Skeletal muscle tissue (tissue), 4 donors: ENCODE data around the gene WDR12. TPM values are rescaled to one million over a fixed set of nuclear protein-coding genes. Genes with fewer than 3 reads are reported as not detected.
"Not testable (repeated sequence)": the region's sequence is repeated elsewhere in the genome, so short reads cannot be mapped to it uniquely, and the experiment has no call there.

Source experiments
- H3K27ac ChIP-seq: one replicate; pipeline ENCODE4 v1.7.0; 2013; ENCODE audit warnings: mild to moderate bottlenecking, low read depth, low read length, inconsistent platforms
- H3K27me3 ChIP-seq, 3 donors: one replicate each; pipeline ENCODE4 v1.7.0; 2013; ENCODE audit warnings: low read length in 3 of 3; ENCODE audit not compliant: control insufficient read depth in 3 of 3, insufficient read depth in 3 of 3
- H3K36me3 ChIP-seq, 3 donors: one replicate each; pipeline ENCODE4 v1.7.0; 2013; ENCODE audit warnings: low read length in 3 of 3; ENCODE audit not compliant: control insufficient read depth in 3 of 3, insufficient read depth in 3 of 3
- H3K4me1 ChIP-seq, 3 donors: one replicate each; pipeline ENCODE4 v1.7.0; 2013; ENCODE audit warnings: low read length in 3 of 3, mild to moderate bottlenecking in 3 of 3; ENCODE audit not compliant: control insufficient read depth in 3 of 3, insufficient read depth in 3 of 3
- H3K4me3 ChIP-seq, 3 donors: one replicate each; pipeline ENCODE4 v1.7.0; 2013; ENCODE audit warnings: low read length in 3 of 3
- H3K9ac ChIP-seq, 3 donors: one replicate each; pipeline ENCODE4 v1.7.0; 2013; ENCODE audit warnings: low read length in 3 of 3, mild to moderate bottlenecking in 3 of 3, moderate library complexity in 2 of 3, low read depth in 1 of 3
- H3K9me3 ChIP-seq, 3 donors: one replicate each; pipeline ENCODE4 v1.7.0; 2013; ENCODE audit warnings: low read length in 3 of 3; ENCODE audit not compliant: control insufficient read depth in 3 of 3
- total RNA-seq: library from RNA; depleted of rRNA; stranded (reverse); fragments of >200 nt; gene quantifications from one replicate; pipeline ENCODE4 v1.2.3, GENCODE V29; 2014
- donor health status: Osteomylitis.

The WDR12 gene
- total RNA-seq, 1 donor from 2014 or later = 32.9 TPM

DNA sequence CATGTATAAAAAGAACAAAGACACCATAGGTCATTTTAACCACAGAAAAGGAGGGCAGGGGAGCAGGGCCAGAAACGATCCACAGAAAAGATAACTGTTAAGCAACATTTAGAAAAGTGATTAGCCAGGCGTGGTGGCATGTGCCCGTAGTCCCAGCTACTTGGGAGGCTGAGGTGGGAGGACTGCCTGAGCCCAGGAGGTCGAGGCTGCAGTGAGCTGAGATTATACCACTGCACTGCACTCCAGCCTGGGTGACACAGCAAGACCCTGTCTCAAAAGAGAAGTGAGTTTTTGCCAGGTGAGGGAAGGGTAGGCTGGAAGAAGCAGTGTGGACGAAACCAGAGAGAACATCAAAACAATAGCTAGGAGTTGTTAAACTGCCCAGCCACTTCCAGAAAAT, 3.3 kb downstream of the WDR12 start:
- Histone ChIP-seq H3K4me1 (peaks cover 7 to 15% (median 9%) of the 10 kb centered on the region in 3 donors), H3K9ac (no peak overlapping the region), H3K27me3 (no peaks in the 10 kb centered on the region), H3K9me3 (no peaks in the 10 kb centered on the region), H3K36me3 (peaks cover 0 to 2% (median 0%) of the 10 kb centered on the region in 3 donors), H3K4me3 (no peak overlapping the region), H3K27ac (no peak overlapping the region)

DNA sequence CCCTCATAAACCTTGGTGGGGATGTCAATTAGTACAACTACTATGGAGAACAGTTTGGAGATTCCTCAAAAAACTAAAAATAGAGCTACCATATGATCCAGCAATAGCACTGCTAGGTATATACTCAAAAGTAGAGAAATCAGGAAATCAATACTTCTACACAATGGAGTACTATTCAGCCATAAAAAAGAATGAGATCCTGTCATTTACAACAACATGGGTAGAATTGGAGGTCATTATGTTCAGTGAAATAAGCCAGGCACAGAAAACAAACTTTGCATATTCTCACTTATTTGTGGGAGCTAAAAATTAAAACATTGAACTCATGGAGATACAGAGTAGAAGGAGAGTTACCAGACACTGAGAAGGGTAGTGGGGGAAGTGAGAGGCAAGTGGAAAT, 6.0 kb downstream of the WDR12 start:
- H3K9ac ChIP-seq, H3K4me1 ChIP-seq, H3K9me3 ChIP-seq, H3K36me3 ChIP-seq, H3K27me3 ChIP-seq, H3K4me3 ChIP-seq, H3K27ac ChIP-seq: not testable (repeated sequence)

DNA sequence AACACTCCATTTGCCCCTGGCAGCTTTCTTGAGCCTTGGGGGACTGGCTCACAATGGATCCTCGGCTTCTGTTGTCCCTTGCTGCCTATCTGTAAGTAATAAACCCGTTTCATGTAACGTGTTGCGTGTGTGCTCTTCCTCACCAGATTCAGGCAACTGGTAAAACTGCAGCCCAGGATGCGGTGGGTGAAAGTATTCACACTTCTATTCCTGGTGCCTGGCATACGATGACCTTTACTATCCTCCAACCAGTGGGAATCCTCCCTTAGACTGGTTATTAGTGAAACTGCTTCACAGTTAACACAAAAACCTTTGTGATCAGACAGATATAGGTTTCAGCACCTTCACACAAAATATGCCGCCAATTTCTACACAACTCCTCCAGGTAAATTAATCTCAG, 26.3 kb downstream of the WDR12 start:
- Histone ChIP-seq H3K36me3 (peaks cover 9 to 32% (median 31%) of the 10 kb centered on the region in 3 donors), H3K4me3 (peak overlapping the region in 1 of 3 donors; percentile 2), H3K27ac (peak overlapping the region; percentile 76), H3K27me3 (no peaks in the 10 kb centered on the region), H3K9me3 (no peaks in the 10 kb centered on the region), H3K9ac (peak overlapping the region; percentile 13 to 63 (median 23)), H3K4me1 (peaks cover 4 to 6% (median 6%) of the 10 kb centered on the region in 3 donors)

DNA sequence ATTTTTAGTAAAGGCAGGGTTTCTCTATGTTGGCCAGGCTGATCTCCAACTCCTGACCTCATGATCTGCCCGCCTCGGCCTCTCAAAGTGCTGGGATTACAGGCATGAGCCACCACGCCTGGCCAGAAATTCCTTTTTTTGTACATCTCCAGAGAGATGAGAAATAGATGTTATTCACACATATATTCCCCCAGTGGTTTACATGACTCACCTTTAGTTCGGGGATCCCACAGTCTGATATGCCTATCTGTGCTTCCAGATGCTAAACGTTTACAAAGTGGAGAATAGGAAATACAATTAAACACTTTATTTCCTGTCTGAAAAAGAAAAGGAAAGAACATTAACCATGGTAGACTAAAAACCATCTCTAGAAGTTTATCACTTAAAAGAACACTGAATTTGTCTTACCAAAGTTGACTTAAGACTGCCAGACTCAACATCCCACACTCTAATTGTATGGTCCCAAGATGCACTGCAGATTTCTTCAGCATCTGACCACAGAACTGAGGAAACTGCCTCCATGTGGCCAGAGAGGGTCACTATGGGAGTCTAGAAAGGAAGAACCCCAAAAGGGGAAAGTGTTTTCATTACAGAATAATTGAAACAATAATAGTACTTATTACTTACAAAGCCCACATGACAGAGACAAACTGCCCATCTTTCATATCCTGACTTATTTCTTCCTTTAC, 27.3 kb downstream of the WDR12 start:
- H3K4me1 ChIP-seq = peaks cover 4 to 6% (median 6%) of the 10 kb centered on the region in 3 donors
- H3K36me3 ChIP-seq = peaks cover 5 to 25% (median 23%) of the 10 kb centered on the region in 3 donors
- no peaks in the 10 kb centered on the region for H3K9me3 ChIP-seq
- no peaks in the 10 kb centered on the region for H3K27me3 ChIP-seq
- H3K9ac ChIP-seq = no peak overlapping the region
- H3K4me3 ChIP-seq = no peak overlapping the region
- H3K27ac ChIP-seq = no peak overlapping the region

DNA sequence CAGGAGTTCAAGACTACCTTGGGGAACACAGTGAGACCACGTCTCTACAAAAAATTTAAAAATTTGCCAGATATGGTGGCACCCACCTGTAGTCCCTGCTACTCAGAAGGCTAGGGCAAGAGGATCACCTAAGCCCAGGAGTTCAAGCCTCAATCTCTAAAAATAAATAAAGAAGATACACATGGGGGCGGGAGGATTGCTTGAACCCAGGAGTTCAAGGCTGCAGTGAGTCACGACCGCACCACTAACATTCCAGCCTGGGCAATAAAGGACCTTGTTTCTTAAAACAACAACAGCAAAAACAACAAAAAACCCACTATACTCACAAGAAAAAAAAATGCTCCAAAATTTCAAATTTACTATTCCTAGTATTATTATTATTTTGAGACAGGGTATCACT, 29.9 kb downstream of the WDR12 start:
- Histone ChIP-seq H3K36me3 (peaks cover 5 to 25% (median 23%) of the 10 kb centered on the region in 3 donors), H3K9me3 (no peaks in the 10 kb centered on the region), H3K27ac (no peak overlapping the region), H3K9ac (no peak overlapping the region), H3K4me1 (peaks cover 4 to 6% (median 6%) of the 10 kb centered on the region in 3 donors), H3K27me3 (no peaks in the 10 kb centered on the region), H3K4me3 (no peak overlapping the region)

DNA sequence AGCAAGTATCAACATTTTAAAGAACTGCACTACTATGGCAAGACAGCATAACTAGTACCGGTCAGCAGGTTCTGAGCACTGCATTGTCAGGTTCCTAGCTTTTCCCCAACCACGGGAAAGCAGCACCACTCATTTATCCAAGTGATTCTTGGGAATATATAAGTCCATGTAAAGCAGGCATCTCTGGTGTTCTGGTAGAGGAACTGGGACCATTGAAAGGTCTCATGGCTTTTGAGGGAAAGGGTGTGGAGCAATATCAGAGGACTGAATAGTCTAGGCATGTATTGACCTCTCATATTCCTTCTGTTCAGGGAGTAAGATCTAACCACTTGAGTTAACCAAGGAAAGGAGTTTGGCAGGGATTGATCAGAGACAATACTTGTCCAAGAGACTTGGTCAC, 33.8 kb downstream of the WDR12 start:
- H3K4me3 ChIP-seq = no peak overlapping the region
- H3K9me3 ChIP-seq = no peaks in the 10 kb centered on the region
- no peak overlapping the region for H3K27ac ChIP-seq
- no peaks in the 10 kb centered on the region for H3K27me3 ChIP-seq
- H3K9ac ChIP-seq = no peak overlapping the region
- H3K36me3 ChIP-seq = peaks cover 0 to 12% (median 6%) of the 10 kb centered on the region in 3 donors
- H3K4me1 ChIP-seq = no peaks in the 10 kb centered on the region

DNA sequence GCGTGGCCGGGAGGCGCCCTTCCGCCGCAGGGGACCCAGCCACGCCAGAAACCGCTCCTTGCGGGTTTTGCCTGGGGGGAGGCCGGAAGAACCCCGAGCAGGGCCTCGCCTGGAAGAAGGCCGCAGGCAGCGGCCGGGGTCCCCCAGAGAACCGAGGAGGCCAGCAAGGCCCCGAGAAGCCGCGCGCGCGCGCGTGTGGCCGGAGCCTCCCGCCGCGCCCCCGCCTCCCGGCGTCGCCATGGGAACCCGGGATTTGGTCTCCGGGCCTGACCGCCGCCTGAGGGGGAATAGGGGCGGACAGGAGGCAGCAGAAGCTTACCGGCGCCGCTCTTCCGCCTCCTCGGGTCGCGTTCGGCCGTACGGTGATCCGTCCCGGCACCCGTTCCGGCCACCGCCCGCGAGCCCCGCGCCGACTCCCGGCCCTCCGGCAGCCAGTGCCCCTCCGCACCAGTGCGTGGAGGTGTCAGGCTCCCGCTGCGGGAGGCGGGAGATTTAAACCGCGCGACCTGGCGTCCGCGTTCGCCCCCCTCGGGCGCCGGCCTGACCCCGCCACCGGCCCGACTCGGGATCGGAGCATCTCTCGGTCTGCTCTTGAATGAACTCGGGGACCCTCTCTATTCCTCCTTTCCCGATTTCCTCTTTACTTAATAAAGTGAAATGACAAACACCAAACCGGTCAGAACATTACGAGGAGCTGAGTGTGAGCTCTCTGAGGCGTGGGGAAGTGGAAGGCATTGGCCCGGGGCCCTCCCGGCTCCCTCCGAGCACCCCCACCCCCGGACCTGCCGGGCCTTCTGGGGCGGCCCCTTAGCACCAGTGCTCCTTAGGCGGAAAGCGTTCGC, 40.0 kb downstream of the WDR12 start, which contains the start of gene ICA1L:
ICA1L (minus strand) TSS at position 467 of the 842 bp plus-strand sequence. CDS start 42,757 bp downstream, outside the sequence.
- Histone ChIP-seq H3K9ac (peak within 1 kb of the TSS; percentile 73 to 86 (median 82)), H3K9me3 (no peaks in the 10 kb centered on the region), H3K4me3 (peak within 1 kb of the TSS; percentile 79 to 89 (median 86)), H3K27ac (peak within 1 kb of the TSS; percentile 81), H3K27me3 (no peaks in the 10 kb centered on the region), H3K36me3 (peaks cover 0 to 2% (median 0%) of the 10 kb centered on the region in 3 donors), H3K4me1 (peaks cover 4 to 7% (median 6%) of the 10 kb centered on the region in 3 donors)

DNA sequence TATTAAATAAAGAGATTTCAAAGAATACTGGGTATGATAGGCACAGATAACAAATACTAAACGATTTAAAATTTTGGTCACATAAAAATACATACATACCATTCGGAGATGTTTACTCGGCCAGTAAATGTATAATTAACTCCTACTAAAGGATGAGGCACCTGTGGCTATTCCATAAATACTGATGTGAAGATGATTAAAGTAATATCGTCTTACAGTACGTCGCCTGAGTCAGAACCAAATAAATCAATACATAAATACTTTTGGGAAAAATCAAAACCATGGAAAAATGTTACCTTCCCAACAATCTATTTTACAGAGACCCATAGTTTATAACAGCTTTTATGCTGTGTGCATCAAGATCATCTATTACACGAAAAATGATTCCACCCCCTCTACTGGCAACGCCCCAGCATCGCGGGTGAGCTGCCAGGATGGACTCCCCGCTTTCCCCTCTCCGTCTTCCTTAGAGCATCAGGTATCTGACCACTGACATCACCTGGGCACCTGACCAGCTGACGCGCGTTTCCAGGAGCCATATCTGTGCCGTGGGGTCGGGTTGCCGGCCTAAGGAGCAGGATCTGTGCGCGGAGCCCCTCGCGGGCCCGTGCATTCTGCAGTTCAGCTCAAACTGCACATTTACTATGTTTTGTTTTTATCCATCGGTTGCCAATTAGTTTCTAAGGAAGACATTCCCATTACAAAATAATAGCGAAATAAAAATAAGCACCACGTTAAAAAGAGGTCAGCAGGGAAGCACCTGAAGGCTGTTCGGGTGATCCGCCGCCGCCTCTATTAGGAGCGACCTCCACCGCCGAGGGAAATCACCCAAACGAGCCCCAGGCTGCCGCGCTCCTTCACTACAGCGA, 40.8 kb downstream of the WDR12 start:
- Histone ChIP-seq H3K4me3 (peak overlapping the region; percentile 79 to 89 (median 86)), H3K36me3 (no peaks in the 10 kb centered on the region), H3K9ac (peak overlapping the region; percentile 73 to 86 (median 82)), H3K9me3 (no peaks in the 10 kb centered on the region), H3K27ac (peak overlapping the region; percentile 81), H3K4me1 (peaks cover 4 to 7% (median 6%) of the 10 kb centered on the region in 3 donors), H3K27me3 (no peaks in the 10 kb centered on the region)

DNA sequence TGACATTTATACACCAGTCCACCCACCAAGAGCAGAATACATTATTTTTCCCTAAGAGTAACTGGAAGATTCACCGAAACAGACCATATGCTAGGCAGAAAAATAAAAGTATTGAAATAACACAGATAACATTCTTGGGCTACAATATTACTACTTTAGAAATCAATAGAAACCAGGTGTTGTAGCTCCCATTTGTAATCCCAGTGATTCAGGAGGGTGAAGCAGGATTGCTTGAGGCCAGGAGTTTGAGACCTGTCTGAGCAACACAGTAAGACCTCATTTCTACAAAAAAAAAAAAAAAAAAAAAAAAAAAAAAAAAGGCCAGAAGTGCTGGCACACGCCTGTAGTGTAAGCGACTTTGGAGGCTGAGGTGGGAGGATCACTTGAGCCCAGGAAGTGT, 49.5 kb downstream of the WDR12 start:
- H3K4me1 ChIP-seq = no peaks in the 10 kb centered on the region
- no peaks in the 10 kb centered on the region for H3K27me3 ChIP-seq
- no peak overlapping the region for H3K9ac ChIP-seq
- no peaks in the 10 kb centered on the region for H3K9me3 ChIP-seq
- no peak overlapping the region for H3K4me3 ChIP-seq
- no peaks in the 10 kb centered on the region for H3K36me3 ChIP-seq
- H3K27ac ChIP-seq = no peak overlapping the region
